Gastroesophageal sphincter (tissue), 3 donors: ENCODE data around the gene TK1.

ENCODE experiments used
- CTCF ChIP-seq, 4 experiments: fragments of 200-600 bp in 2 of 4; fragments of 450-650 bp in 2 of 4; sonication (generic) in 1 of 4; IDR thresholded peaks; one replicate each; pipeline ENCODE4 v1.5.1; 2017 to 2019; ENCODE audit warnings: antibody characterized with exemption in 4 of 4, mild to moderate bottlenecking in 2 of 4, moderate library complexity in 2 of 4
- POLR2A ChIP-seq, 2 donors: fragments of 450-650 bp; IDR thresholded peaks; one replicate each; pipeline ENCODE4 v1.6.1; 2017; ENCODE audit warnings: antibody characterized with exemption in 2 of 2, mild to moderate bottlenecking in 2 of 2, moderate library complexity in 1 of 2

- TF ChIP-seq CTCF (IDR thresholded peaks at IDR 0.05) (no peak), POLR2A (IDR thresholded peaks at IDR 0.05) (no peak)
Observed at GRCh38 chr17:78134899-78135385, 51.9 kb downstream of the TK1 start.
